Astrocyte of the spinal cord (primary cell): ENCODE data around the gene TMPRSS7.

Source experiments
- DNase-seq: peaks from one replicate; pipeline ENCODE4 v3.0.0; 2011; ENCODE audit warnings: low read depth, low spot score
- H3K4me3 ChIP-seq: 2 replicates; pipeline ENCODE4 v1.5.1; 2011; ENCODE audit warnings: low read depth, mild to moderate bottlenecking, low read length, moderate library complexity
- CTCF ChIP-seq: IDR thresholded peaks from 2 replicates; pipeline ENCODE4 v1.5.1; 2012; ENCODE audit warnings: low read depth, mild to moderate bottlenecking, low read length, inconsistent platforms
- in situ Hi-C: cut with HindIII; loops from 2 replicates; pipeline ENCODE4 v1.10.0; 2017; ENCODE audit warnings: low sequenced_read_pairs

Gene TMPRSS7

GRCh38 chr3:112074006-112074405, 39.5 kb downstream of the TMPRSS7 start:
- DNase-seq: no peak
- in situ Hi-C loops: no loop called here

GRCh38 chr3:112074616-112075497, 40.3 kb downstream of the TMPRSS7 start:
- H3K4me3 ChIP-seq: no peak overlapping the region
- in situ Hi-C loops: no loop called here
- DNase-seq: peak; percentile 94
- TF ChIP-seq CTCF: no peak

More at GRCh38 chr3:112074006-112074405, 39.5 kb downstream of the TMPRSS7 start:
- no peak overlapping the region for H3K4me3 ChIP-seq
- TF ChIP-seq CTCF: no peak

GRCh38 chr3:112078125-112079083, 43.9 kb downstream of the TMPRSS7 start:
- no peak for TF ChIP-seq CTCF
- H3K4me3 ChIP-seq: no peak overlapping the region
- in situ Hi-C loops: no loop called here
- no peak for DNase-seq

- no peak overlapping the region for H3K4me3 ChIP-seq
- no peak for TF ChIP-seq CTCF
- in situ Hi-C loops: no loop called here
- DNase-seq: no peak
These were observed 48.7 kb downstream of the TMPRSS7 start for GRCh38 chr3:112083239-112083638.

GRCh38 chr3:112084980-112085705, 50.6 kb downstream of the TMPRSS7 start:
- in situ Hi-C loops: no loop called here
- H3K4me3 ChIP-seq: no peak overlapping the region
- no peak for DNase-seq
- TF ChIP-seq CTCF: no peak

- DNase-seq: no peak
- H3K4me3 ChIP-seq: peak overlapping the region; percentile 73
- TF ChIP-seq CTCF: no peak
- in situ Hi-C loops: no loop called here
These were observed 51.2 kb downstream of the TMPRSS7 start for GRCh38 chr3:112085735-112086075.
